ENCODE results near the gene OPCML. TPM values are rescaled to one million over a fixed set of nuclear protein-coding genes. Genes with fewer than 3 reads are reported as not detected.

OPCML gene
- total RNA-seq, 2 donors from 2014 or later = 0.04 TPM; not detected in 1

- Histone ChIP-seq H3K4me1 (peaks cover 0 to 22% of the 10 kb centered on the region in 2 donors), H3K27ac (no peak overlapping the region), H3K36me3 (no peaks in the 10 kb centered on the region), H3K4me3 (no peak overlapping the region), H3K9me3 (no peaks in the 10 kb centered on the region), H3K27me3 (no peaks in the 10 kb centered on the region)
- DNase-seq (ENCODE audit: low spot score) = no peak
- TF ChIP-seq CTCF (IDR thresholded peaks at IDR 0.05) = no peak
Observed at GRCh38 chr11:133516845-133517244, 15.5 kb downstream of the OPCML start.

DNA sequence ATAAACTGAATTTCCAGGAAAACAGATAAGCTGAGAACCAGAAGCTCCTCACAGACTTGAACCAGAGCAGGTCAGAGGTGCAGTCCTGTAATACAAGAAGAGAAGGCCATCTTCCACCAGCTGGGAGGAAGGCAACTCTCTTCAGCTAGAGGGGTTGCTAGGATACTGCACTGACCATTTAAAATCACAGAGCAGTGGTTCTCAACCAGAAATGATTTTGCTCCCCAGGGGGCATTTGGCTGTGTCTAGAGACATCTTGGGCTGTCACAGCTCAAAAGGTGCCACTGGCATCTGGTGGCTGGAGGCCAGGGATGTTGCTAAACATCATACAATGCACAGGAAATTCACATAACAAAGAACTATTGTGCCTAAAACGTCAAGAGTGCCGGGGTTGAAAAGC is 17.2 kb downstream of the OPCML start:
- H3K27ac ChIP-seq = no peak overlapping the region
- no peak for DNase-seq (ENCODE audit: low spot score)
- peaks cover 0 to 5% of the 10 kb centered on the region in 2 donors for H3K4me1 ChIP-seq
- no peaks in the 10 kb centered on the region for H3K9me3 ChIP-seq
- H3K4me3 ChIP-seq = no peak overlapping the region
- H3K27me3 ChIP-seq = no peaks in the 10 kb centered on the region
- no peaks in the 10 kb centered on the region for H3K36me3 ChIP-seq
- no peak for TF ChIP-seq CTCF (IDR thresholded peaks at IDR 0.05)

- Histone ChIP-seq H3K9me3 (no peaks in the 10 kb centered on the region), H3K4me3 (no peak overlapping the region), H3K36me3 (no peaks in the 10 kb centered on the region), H3K27me3 (no peaks in the 10 kb centered on the region), H3K4me1 (no peaks in the 10 kb centered on the region), H3K27ac (no peak overlapping the region)
- DNase-seq (ENCODE audit: low spot score) = no peak
- TF ChIP-seq CTCF (IDR thresholded peaks at IDR 0.05) = no peak
Observed at GRCh38 chr11:133509924-133510697, 22.2 kb downstream of the OPCML start.

GRCh38 chr11:133508468-133508867 is 23.8 kb downstream of the OPCML start:
- Histone ChIP-seq H3K9me3 (no peaks in the 10 kb centered on the region), H3K36me3 (no peaks in the 10 kb centered on the region), H3K27ac (no peak overlapping the region), H3K27me3 (no peaks in the 10 kb centered on the region), H3K4me3 (no peak overlapping the region), H3K4me1 (no peaks in the 10 kb centered on the region)
- no peak for TF ChIP-seq CTCF (IDR thresholded peaks at IDR 0.05)
- DNase-seq (ENCODE audit: low spot score) = no peak

DNA sequence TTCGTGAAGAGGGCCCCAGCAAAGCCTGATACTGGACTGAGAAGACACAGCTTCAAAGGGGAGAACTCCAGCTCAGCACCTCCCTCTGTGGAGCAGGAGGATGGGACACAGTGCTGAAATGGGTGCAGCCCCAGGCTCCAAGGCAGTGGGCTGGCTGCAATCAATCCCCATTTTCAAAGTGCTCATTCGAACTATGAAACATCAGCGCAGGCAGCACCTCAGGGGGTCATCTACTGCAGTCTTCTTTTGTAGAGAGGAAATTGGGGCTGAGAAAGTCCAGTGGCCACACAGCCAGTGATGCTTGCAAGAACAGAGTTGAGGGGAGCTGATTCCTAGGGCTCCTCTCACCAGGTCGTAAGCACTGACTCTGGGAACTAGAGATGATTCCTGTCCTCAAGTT is 25.1 kb downstream of the OPCML start:
- Histone ChIP-seq H3K36me3 (no peaks in the 10 kb centered on the region), H3K9me3 (no peaks in the 10 kb centered on the region), H3K27ac (no peak overlapping the region), H3K4me3 (no peak overlapping the region), H3K27me3 (no peaks in the 10 kb centered on the region), H3K4me1 (no peaks in the 10 kb centered on the region)
- DNase-seq (ENCODE audit: low spot score) = no peak
- TF ChIP-seq CTCF (IDR thresholded peaks at IDR 0.05) = no peak
